GM12864 (cell line): ENCODE results near the gene CLEC10A.

ENCODE experiments used
- DNase-seq: peaks from one replicate; pipeline ENCODE4 v3.0.0-alpha.2; 2011; ENCODE audit warnings: low read depth
- H3K4me3 ChIP-seq: 2 replicates; pipeline ENCODE4 v1.5.1; 2011; ENCODE audit warnings: mild to moderate bottlenecking, low read depth, low read length, control low read depth
- TF ChIP-seq, protein P1 (sequence below): IDR thresholded peaks from 2 replicates; pipeline ENCODE4 v1.5.1; 2011; ENCODE audit warnings: low read depth, mild to moderate bottlenecking, moderate library complexity, low read length, control low read depth, inconsistent platforms; ENCODE audit errors: missing control alignments

CLEC10A gene

DNA sequence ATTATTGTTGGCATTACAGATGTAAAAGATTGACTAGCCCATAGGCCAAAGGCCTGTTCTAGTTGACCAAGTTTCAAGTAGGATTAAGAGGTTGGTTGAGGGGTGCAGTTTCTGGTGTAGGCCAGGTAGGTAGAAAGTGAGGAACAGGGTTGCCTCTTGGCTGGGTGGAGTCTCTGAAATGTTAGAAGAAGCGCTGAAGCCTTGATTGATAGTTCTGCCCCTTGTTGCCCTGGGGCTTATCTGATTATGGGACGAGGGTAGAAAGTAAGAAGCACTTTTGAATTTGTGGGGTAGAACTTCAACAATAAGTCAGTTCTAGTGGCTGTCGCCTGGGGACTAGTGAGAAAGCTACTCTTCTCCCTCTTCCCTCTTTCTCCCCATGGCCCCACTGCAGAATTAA is 51.0 kb downstream of the CLEC10A start:
- DNase-seq: no peak
- H3K4me3 ChIP-seq: no peak overlapping the region
- TF ChIP-seq, protein P1, sequence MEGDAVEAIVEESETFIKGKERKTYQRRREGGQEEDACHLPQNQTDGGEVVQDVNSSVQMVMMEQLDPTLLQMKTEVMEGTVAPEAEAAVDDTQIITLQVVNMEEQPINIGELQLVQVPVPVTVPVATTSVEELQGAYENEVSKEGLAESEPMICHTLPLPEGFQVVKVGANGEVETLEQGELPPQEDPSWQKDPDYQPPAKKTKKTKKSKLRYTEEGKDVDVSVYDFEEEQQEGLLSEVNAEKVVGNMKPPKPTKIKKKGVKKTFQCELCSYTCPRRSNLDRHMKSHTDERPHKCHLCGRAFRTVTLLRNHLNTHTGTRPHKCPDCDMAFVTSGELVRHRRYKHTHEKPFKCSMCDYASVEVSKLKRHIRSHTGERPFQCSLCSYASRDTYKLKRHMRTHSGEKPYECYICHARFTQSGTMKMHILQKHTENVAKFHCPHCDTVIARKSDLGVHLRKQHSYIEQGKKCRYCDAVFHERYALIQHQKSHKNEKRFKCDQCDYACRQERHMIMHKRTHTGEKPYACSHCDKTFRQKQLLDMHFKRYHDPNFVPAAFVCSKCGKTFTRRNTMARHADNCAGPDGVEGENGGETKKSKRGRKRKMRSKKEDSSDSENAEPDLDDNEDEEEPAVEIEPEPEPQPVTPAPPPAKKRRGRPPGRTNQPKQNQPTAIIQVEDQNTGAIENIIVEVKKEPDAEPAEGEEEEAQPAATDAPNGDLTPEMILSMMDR: no peak

DNA sequence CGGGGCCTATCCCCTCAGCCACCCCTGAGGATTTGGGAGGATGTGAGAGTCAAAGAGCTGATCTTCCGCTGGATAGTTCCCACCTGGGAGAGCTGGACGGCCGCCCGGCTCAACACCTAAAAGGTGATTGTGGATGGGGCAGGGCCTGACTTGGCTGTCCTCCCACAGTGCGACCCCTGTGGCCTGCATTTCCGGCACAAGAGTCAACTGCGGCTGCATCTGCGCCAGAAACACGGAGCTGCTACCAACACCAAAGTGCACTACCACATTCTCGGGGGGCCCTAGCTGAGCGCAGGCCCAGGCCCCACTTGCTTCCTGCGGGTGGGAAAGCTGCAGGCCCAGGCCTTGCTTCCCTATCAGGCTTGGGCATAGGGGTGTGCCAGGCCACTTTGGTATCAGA is 52.7 kb downstream of the CLEC10A start:
- H3K4me3 ChIP-seq: no peak overlapping the region
- DNase-seq: no peak
- TF ChIP-seq, protein P1: no peak

DNA sequence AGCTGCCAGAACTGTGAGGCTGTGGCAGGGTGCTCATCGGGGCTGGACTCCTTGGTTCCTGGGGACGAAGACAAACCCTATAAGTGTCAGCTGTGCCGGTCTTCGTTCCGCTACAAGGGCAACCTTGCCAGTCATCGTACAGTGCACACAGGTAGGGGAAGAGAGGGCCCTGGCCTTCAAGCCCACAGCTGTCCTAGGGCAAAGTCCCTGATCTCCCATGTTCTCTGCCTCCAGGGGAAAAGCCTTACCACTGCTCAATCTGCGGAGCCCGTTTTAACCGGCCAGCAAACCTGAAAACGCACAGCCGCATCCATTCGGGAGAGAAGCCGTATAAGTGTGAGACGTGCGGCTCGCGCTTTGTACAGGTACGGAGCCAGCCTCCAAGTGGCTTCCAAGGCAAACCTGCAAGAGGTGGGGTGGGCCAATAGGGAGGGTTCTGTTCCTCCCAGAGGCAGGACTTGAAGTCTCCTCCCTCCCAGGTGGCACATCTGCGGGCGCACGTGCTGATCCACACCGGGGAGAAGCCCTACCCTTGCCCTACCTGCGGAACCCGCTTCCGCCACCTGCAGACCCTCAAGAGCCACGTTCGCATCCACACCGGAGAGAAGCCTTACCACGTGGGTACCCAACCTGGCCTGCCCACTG is 53.5 kb downstream of the CLEC10A start:
- no peak for DNase-seq
- no peak overlapping the region for H3K4me3 ChIP-seq
- TF ChIP-seq, protein P1: no peak

DNA sequence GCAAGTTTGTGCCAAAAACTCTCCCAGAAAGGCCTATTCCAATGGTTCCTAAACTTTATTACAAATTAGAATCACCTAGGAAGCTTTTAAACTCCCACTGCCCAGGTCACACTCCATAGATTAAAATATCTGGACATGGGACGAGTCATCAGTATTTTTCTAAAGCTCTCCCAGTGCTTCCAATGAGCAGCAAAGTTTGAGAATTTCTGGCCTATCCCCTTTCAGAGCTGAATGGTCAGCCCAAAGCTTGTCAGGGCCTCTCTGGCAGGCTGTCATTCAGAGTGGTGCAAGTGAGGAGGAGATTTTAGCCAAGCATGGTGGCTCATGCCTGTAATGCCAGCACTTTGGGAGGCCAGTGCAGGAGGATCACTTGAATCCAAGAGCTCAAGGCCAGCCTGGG is 54.8 kb downstream of the CLEC10A start:
- TF ChIP-seq, protein P1: no peak
- no peak for DNase-seq
- H3K4me3 ChIP-seq: no peak overlapping the region
